Cortex of kidney (tissue), 1 donor: ENCODE data around the gene NEK6.

Experiments used
- DNase-seq: peaks from one replicate; lab custom pipeline; 2025; lab: John Stamatoyannopoulos, UW

Gene NEK6

GRCh38 chr9:124373851-124374250 lies 116.1 kb downstream of the NEK6 start:
- DNase-seq, result no peak

- no peak for DNase-seq
Measured at GRCh38 chr9:124375726-124376125, 118.0 kb downstream of the NEK6 start.

GRCh38 chr9:124376329-124376728 lies 118.6 kb downstream of the NEK6 start:
- DNase-seq, result no peak

GRCh38 chr9:124377551-124378406 lies 120.0 kb downstream of the NEK6 start:
- no peak for DNase-seq

GRCh38 chr9:124381170-124381945 lies 123.6 kb downstream of the NEK6 start:
- DNase-seq, result no peak

- DNase-seq, result no peak
Measured at GRCh38 chr9:124384210-124384609, 126.5 kb downstream of the NEK6 start.

GRCh38 chr9:124384846-124385245 lies 127.1 kb downstream of the NEK6 start:
- DNase-seq, result no peak

GRCh38 chr9:124385623-124386022 lies 127.9 kb downstream of the NEK6 start:
- DNase-seq, result no peak

- DNase-seq, result no peak
Measured at GRCh38 chr9:124386201-124386600, 128.5 kb downstream of the NEK6 start.

- DNase-seq, result no peak
Measured at GRCh38 chr9:124388275-124389048, 130.7 kb downstream of the NEK6 start.

- no peak for DNase-seq
Measured at GRCh38 chr9:124389146-124389939, 131.6 kb downstream of the NEK6 start.

- no peak for DNase-seq
Measured at GRCh38 chr9:124390794-124391658, 133.3 kb downstream of the NEK6 start.

GRCh38 chr9:124392254-124392870 lies 134.6 kb downstream of the NEK6 start:
- no peak for DNase-seq

GRCh38 chr9:124392871-124393460 lies 135.2 kb downstream of the NEK6 start:
- no peak for DNase-seq

GRCh38 chr9:124394167-124394566 lies 136.4 kb downstream of the NEK6 start:
- no peak for DNase-seq

- DNase-seq, result no peak
Measured at GRCh38 chr9:124394596-124394995, 136.8 kb downstream of the NEK6 start.

- no peak for DNase-seq
Measured at GRCh38 chr9:124395826-124396225, 138.1 kb downstream of the NEK6 start.

- DNase-seq, result no peak
Measured at GRCh38 chr9:124398191-124398935, 140.6 kb downstream of the NEK6 start.
